Fibroblast of the aortic adventitia (primary cell): Measurements from ENCODE around the gene ITSN1. TPM values are rescaled to one million over a fixed set of nuclear protein-coding genes. Genes with fewer than 3 reads are reported as not detected.

ENCODE experiments used
- DNase-seq: peaks from one replicate; pipeline ENCODE4 v3.0.0-alpha.2; 2010; ENCODE audit warnings: low read depth
- H3K4me3 ChIP-seq: 2 replicates; pipeline ENCODE4 v1.5.1; 2011; ENCODE audit warnings: low read depth, mild to moderate bottlenecking, control low read depth, low read length, moderate library complexity
- CTCF ChIP-seq: IDR thresholded peaks from 2 replicates; pipeline ENCODE4 v1.5.1; 2011; ENCODE audit warnings: mild to moderate bottlenecking, low read length, control low read depth, inconsistent platforms; ENCODE audit not compliant: insufficient read depth
- total RNA-seq: library from RNA; depleted of rRNA; stranded (reverse); fragments of >200 nt; gene quantifications from 2 replicates; pipeline ENCODE4 v1.2.3, GENCODE V29; 2012; ENCODE audit warnings: low replicate concordance

Gene ITSN1
- total RNA-seq, 1 donor = 35.0 TPM

GRCh38 chr21:33874161-33874560 lies 231.9 kb downstream of the ITSN1 start:
- DNase-seq = no peak
- H3K4me3 ChIP-seq = no peak overlapping the region
- no peak for TF ChIP-seq CTCF

GRCh38 chr21:33875026-33875695 lies 232.9 kb downstream of the ITSN1 start:
- DNase-seq = no peak
- no peak overlapping the region for H3K4me3 ChIP-seq
- no peak for TF ChIP-seq CTCF

- no peak for DNase-seq
- no peak overlapping the region for H3K4me3 ChIP-seq
- no peak for TF ChIP-seq CTCF
These were observed 236.5 kb downstream of the ITSN1 start for GRCh38 chr21:33878824-33879223.

GRCh38 chr21:33880626-33881025 lies 238.3 kb downstream of the ITSN1 start:
- DNase-seq = no peak
- TF ChIP-seq CTCF = no peak
- H3K4me3 ChIP-seq = no peak overlapping the region

- no peak overlapping the region for H3K4me3 ChIP-seq
- DNase-seq = no peak
- no peak for TF ChIP-seq CTCF
These were observed 239.6 kb downstream of the ITSN1 start for GRCh38 chr21:33881689-33882440.

GRCh38 chr21:33883118-33883517 lies 240.8 kb downstream of the ITSN1 start:
- H3K4me3 ChIP-seq = no peak overlapping the region
- DNase-seq = no peak
- TF ChIP-seq CTCF = no peak
